OCI-M1 (cell line): ENCODE results near the gene PDE9A.
A peak's percentile ranks its signal among the peaks of the same experiment; 100 is the strongest.
"Not testable (repeated sequence)": the region's sequence is repeated elsewhere in the genome, so short reads cannot be mapped to it uniquely, and the experiment has no call there.

ENCODE experiments used
- DNase-seq: peaks from one replicate; lab custom pipeline; 2025; lab: John Stamatoyannopoulos, UW

Gene PDE9A

DNA sequence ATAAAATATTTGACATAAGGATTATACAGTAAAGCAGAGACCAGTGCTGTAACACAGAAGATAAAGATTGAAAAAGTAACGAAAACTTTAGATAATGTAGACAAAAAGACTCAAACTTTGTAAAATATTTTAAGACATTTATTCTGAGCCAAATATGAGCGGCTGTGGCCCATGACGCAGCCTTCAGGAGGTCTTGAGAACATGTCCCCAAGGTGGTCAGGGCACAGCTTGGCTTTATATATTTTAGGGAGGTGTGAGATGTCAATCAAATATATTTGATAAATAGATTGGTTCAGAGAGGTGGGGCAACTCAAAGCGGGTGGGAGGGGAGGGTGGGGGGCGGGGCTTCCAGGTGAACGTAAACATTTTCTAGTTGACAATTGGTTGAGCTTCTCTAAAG lies 144.7 kb downstream of the PDE9A start:
- DNase-seq = no peak

DNA sequence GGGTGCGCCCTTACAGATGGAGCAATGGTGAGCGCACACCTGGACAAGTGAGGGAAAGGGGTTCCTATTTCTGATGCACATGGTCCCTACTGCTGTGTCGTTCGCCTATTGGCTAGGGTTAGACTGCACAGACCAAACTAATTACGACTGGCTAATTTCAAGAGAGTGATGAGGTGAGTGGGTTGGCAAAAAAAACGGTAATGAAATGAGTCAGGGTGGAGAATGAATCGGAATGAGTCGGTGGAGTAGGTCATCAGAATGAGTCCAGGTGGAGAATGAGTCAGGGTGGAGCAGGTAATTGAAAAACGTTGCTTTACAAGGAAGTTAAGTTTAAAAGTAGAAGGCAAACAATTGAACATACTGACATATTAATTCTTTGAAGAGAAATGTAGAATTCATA lies 146.1 kb downstream of the PDE9A start:
- DNase-seq = no peak

DNA sequence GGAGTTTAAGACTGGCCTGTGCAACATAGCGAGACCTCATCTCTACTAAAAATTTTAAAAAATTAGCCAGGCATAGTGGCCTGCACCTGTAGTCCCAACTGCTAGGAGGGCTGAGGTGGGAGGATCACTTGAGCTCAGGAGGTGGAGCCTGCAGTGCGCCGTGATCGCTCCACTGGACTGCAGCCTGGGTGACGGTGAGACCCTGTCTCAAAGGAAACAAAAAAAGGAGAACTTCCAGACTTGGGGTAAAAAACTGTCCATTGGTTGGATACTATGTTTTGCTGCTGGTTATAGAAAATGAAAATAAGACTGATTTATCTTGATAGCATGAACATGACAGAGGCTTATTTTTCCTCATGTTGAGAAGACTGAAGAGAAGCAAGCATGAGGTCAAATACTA lies 146.5 kb downstream of the PDE9A start:
- no peak for DNase-seq

DNA sequence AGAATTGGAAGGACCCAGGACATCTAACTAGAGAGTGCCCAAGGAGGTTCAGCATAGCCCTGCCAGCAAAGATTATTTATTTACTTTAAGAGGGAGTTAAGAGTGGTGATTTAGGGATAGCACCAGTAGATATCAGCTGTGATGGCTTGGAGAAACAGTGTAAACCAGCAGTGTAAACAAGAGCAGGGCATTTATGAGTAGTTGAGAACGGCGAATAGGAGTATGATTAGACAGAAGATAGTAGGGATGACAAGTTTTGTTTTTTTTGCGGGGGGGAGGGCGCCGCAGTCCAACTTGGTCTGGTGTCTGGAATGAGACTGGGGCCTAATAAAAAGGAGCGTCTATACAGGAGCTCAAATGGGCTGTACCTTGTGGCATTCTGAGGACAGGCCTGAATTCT lies 148.2 kb downstream of the PDE9A start:
- DNase-seq = not testable (repeated sequence)

DNA sequence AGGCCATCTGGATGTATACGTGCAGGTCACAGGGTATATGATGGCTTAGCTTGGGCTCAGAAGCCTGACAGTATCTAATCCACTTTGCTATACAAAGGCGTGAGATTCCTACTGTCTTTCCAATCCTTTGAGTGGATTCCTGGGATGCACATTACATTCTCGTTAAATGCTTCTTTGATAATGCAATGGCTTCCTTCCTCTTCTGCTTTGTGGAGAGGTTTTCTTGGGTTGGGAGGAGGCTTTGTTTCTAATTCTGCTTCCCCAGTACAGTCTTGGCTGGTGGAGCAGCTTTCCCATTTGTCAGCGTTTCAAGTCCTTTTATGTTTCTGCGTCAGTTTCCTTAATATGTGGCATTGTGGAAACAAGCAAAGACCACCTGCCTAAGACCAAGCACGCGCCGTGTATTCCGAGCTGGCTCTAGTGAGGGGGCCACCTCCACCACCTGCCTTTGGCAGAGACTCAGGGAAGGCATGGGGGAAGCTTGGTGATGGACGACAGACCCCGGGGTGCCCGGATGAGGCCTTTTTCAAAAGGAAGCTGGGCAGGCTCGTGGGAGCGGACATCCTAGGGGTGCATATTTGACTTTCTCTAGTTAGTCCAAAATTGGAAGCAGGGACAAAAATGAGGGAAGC lies 153.2 kb downstream of the PDE9A start:
- no peak for DNase-seq

DNA sequence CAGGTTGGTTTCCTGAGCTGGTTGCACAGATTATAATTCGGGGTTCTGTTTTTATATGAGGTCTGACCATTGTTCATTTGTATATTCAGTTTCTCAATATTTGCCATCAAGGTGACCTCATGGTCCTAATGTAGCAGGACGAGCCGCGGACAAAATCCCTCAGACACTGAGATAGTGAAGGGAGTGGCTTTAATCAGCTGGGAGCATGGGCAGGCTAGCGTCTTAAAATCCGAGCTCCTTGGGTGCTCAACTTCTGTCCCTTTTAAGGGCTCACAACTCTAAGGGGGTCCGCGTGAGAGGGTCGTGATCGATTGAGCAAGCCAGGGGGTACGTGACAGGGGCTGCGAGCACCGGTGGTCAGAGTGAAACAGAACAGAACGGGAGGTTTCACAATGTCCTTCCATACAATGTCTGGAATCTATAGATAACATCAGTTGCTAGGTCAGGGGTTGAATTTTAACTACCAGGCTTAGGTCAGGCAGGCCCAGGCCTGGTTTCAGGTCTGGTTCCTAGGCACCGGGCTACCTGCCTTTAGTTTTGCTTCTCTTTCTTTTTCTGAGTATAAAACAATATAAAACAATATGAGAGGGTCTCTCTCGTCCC lies 154.0 kb downstream of the PDE9A start:
- not testable (repeated sequence) for DNase-seq

DNA sequence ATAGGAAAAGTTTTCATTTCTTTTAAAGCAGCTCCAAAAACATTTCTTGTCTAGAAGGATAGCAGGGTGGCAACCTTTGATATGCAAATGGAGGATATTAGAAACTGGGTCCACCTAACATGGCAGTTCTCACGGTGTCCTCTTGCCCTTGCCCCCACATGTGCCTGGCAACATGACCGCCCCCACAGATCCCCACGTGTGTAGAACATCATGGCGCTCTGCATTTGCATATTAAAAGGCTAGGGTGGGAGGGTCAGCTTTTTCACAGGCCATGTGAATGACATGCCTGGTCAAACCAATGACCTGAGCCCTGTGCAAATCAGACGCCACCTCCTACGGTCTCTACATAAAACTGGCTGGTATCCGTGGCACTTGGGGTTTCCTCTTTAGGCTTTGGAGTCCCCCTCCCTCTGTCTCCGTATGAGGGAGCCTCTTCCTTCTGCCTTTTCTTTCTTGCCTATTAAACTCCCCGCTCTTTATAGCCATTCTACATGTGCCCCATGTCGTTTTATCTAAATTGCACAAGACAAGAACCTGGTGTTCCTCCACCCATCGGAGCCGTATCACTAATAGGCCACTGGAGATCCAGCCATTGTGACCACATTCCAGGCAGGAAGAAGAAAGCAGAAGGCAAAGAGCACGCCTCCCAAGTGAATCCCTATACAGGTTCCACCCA lies 154.7 kb downstream of the PDE9A start:
- DNase-seq = no peak

DNA sequence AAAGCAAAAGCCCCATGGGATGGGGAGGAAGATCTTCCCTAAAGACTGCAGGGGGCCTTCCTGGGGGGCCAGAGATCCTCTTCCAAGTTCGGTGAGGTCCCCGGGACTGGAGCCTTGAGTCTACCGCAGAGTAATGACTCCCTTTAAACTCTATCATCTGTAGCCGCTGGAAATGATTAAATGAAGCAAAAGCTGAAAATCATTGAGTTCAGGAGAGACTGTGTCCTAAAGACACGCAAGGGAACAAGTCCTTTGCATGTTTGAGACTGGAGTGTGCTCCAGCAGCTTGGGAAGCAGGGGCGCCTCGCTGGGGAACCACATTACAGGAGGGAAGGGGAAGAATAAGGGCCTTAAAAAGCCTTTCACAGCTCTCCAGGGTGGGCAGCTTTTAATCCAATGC lies 155.8 kb downstream of the PDE9A start:
- DNase-seq = no peak

DNA sequence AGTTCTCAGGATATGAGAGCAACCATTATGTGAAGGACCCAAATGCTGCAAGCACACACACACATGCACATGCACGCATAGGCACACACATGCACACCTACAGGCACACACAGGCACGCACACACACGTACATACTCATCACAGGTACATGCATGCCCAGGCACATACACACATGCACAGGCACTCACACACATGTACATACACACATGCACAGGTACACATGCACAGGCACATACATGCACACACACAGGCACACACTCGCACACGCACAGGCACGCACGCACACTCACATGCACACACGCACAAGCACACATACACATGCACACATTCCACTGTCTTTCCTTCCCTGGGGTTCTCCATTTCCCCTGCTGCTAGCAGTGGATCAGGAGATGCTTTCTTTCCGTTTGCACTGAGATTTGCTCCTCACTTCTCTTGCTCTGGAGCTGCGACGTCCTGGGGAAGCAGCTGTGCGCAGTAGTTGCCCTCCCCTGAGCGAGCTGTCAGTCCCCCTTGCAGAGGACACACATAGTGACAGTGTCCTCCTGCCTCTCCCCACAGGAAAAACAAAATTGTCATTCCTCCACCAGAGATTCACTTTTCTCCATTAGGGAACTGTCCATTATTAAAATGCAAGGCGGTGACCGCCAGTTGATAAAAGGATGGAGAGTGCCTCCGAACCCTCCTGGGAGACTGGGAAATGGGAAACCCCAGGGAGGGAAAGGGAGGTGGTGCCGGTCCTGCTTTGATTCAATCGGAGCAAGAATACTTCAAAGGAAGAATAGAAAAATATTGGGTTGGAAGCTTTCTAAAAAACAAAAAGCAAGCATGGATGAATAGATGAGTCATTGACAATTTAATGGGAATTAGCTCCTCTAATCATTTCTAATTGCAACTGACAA lies 156.4 kb downstream of the PDE9A start:
- DNase-seq = no peak

DNA sequence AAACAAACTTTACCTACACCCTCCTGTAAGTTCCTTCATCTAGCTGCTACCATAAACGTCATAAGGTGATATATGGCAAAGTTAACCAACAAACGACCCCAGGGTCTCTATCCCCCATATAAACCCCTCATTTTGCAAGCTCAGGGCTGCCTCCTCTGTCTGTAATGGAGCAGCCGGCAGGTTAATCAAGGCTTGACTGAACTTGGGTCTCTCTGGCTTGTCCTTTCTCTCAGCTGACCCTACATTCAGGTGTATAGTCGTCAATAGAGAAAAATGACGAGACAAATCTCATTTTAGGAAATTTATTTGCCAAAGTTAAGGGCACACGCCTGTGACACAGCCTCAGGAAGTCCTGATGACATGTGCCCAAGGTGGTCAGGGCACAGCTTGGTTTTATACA lies 158.5 kb downstream of the PDE9A start:
- no peak for DNase-seq

DNA sequence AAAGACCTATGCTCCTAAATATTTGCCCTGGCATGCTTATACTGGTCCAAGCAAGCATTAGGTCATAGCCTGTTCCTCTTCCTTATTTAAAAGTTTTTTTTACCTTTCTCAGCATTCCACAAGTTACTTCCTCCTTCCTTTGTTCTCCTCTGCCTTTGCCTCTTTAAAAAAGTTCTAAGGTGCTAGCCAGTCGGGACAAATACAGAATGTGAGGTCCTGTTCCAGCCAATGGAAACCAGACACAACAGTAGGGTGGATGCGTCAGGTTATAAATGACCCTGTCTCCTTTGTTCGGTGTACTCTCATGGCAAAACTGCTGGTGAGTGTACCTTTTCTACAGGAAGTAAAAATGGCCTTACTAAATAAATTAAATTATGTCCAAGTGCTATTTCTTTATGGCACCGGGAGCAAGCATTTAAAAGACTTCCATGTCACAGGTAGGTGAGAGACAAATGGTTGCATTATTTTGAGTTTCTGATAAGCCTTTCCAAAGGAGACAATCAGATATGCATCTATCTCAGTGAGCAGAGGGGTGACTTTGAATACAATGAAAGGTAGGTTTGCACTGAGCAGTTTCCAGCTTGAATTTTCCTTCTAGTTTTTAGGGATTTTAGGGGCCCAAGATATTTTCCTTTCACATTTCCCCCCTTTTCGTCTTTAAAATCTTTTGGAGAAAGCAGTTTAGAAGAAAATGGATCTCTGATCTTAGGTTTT lies 159.3 kb downstream of the PDE9A start:
- not testable (repeated sequence) for DNase-seq

DNA sequence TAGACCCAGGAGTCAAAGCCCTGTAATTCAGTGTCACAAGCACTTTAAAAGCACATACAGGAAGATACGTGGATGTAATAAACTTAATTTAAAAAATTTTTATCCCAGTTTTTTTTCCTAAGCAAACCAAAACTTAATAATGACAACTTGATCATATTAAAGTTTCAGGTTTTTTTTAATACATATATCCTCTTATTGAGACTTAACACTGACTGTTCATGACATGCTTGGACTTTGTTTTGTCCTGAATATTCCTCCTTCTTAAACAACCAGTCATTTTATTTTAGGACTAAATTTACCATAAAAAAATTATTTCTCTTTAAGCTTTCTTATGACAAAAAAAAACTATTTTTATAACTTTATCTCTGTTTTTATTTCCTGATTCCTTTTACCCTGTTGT lies 161.8 kb downstream of the PDE9A start:
- DNase-seq = peak; percentile 49

DNA sequence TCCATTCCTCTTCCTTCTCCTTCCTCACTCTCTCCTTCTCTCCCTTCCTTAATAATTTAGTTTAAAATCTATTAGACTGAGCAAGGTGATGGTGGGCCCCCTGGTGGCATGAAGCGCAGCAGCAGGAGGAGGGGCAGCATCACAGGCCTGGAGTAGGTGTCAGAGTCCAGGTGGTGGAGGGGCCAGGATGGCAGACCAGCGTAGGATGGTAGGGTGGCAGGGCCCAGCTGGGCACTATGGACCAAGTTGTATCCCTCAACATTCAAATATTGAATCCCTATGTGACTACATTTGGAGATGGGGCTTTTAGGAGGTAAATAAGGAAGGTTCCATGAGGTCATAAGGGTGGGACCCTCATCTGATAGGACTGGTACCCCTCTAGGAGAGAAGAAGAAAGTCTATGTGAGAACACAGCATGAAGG lies 164.9 kb downstream of the PDE9A start:
- DNase-seq = peak; percentile 71

DNA sequence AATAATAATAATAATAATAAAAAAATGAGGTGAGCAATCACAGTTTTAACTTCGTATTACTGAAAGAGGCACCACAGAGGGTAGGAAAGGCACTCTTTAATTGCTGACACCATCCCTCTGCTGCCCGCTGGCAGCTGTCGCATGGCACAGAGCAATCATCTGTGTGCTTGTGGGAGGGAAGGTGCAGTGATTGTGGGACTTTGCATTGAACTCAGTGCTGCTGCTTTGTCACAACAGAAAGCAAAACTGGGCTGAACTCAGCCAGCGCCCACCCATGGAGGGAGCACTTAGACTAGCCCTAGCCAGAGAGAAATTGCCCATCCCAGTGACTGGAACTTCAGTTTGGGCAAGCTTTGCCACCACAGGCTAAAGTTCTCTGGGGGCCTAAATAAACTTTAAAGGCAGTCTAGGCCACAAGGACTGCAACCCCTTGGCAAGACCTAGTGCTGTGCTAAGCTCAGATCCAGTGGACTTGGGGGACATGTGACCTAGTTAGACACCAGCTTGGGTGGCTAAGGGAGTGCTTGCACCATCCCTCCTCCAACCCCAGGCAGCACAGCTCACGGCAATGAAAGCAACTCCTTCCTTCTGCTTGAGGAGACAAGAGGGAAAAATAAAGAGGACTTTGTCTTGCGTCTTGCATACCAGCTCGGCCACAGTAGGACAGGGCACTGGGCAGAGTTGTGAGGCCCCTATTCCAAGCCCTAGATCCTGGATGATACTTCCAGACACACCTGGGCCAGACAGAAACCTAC lies 166.6 kb downstream of the PDE9A start:
- no peak for DNase-seq

DNA sequence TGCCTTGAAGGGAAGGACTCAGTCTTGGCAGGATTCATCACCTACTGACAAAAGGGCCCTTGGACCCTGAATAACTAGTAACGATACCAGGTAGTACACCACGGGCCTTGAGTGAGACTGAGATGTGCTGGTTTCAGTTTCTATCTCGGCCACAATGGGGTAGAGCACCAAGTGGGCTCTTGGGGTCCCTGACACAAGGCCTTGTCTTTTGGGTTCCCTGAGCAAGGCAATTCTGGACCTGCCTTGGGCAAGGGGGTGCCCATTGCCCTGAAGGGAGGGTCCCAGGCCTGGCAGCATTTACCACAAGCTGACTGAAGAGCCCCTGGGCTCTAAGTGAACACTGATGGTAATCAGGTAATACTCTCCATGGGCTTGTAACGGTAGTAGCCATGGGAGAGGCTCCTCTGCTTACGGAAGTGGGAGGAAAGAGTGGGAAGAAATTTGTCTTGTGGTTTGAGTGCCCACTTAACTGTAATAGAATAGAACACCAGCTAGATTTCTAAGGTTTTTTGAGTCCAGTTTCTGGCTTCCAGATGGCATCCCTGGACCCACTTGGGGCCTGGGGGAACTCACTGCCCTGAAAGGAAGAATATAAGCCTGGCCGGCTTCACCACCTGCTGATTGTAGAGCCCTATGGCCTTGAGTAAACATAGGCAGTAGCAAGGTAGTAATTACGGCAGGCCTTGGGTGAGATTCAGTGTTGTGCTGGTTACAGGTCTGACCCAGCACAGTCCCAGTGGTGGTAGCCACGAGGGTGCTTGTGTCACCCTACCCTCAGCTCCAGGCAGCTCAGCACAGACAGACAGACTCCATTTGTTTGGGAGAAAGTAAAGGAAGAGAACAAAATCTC lies 167.4 kb downstream of the PDE9A start:
- DNase-seq = no peak
